HepG2 (cell line): ENCODE data around the gene SPAAR. TPM values are rescaled to one million over a fixed set of nuclear protein-coding genes. Genes with fewer than 3 reads are reported as not detected.

Experiments
- ATAC-seq: fragments of 200-7000 bp; cut with Tn5 transposase; 3 replicates; pipeline ENCODE4 v1.9.1; 2020; ENCODE audit warnings: mild to moderate bottlenecking, moderate library complexity
- BruUV-seq: library from RNA; stranded (reverse); fragments of 400-500 nt; replicated peaks from 2 replicates; lab custom pipeline; 2021; lab: Mats Ljungman, UMichigan
- CTCF ChIA-PET: fragments of 300-600 bp; formaldehyde crosslinking; extraction: SDS; loops from one replicate; lab custom pipeline; 2021; ENCODE audit warnings: low total read pairs, inconsistent platforms, low intra/inter-chr PET ratio; lab: Yijun Ruan, JAX
- POLR2A ChIA-PET: fragments of 350-600 bp; sonication (Branson Sonifier 250); formaldehyde crosslinking; loops from one replicate; lab custom pipeline; 2020; ENCODE audit warnings: antibody characterized with exemption, inconsistent platforms; lab: Yijun Ruan, JAX
- DNase-seq: peaks from one replicate; pipeline ENCODE4 v3.0.0-alpha.2; 2015; ENCODE audit warnings: low spot score
- FAIRE-seq: peaks from 3 replicates; lab custom pipeline; 2011; peaks lifted over from hg19 to GRCh38; lab: Jason Lieb, UNC
- H2AFZ ChIP-seq: one replicate; pipeline ENCODE4 v1.6.1; 2011; ENCODE audit warnings: low read length, inconsistent platforms
- H3K27ac ChIP-seq: fragments of 300-600 bp; 3 replicates; pipeline ENCODE4 v1.8.0; 2011; ENCODE audit warnings: mixed run types, mild to moderate bottlenecking, mixed read lengths, low read length, inconsistent platforms; ENCODE audit not compliant: insufficient read depth; ENCODE audit errors: extremely low read length
- H3K27me3 ChIP-seq, 2 experiments: fragments of 200-600 bp in 1 of 2; 2 replicates in 1 of 2; 3 replicates in 1 of 2; pipeline versions ENCODE4 v1.6.0 to v1.8.0; 2011; ENCODE audit warnings: low read length in 2 of 2, mild to moderate bottlenecking in 2 of 2, moderate library complexity in 2 of 2, inconsistent platforms in 1 of 2; ENCODE audit not compliant: insufficient read depth in 2 of 2, control insufficient read depth in 1 of 2
- H3K36me3 ChIP-seq, 2 experiments: fragments of 200-600 bp in 1 of 2; replicated peaks in 1 of 2; 2 replicates in 1 of 2; 3 replicates in 1 of 2; pipeline versions ENCODE4 v1.5.1 to v1.8.0; 2011; ENCODE audit warnings: low read length in 2 of 2, inconsistent platforms in 1 of 2; ENCODE audit not compliant: insufficient read depth in 2 of 2, control insufficient read depth in 1 of 2
- H3K4me1 ChIP-seq: 2 replicates; pipeline ENCODE4 v1.5.1; 2012; ENCODE audit warnings: low read length, inconsistent platforms; ENCODE audit not compliant: insufficient read depth
- H3K4me2 ChIP-seq: 2 replicates; pipeline ENCODE4 v1.6.0; 2011; ENCODE audit warnings: low read depth, low read length, inconsistent platforms
- H3K4me3 ChIP-seq, 3 experiments: fragments of 200-600 bp in 1 of 3; sonication (generic), shearing (Covaris generic) in 1 of 3; replicated peaks in 1 of 3; 2 replicates each; pipeline ENCODE4 v1.5.1; 2011 to 2016; ENCODE audit warnings: low read length in 3 of 3, inconsistent platforms in 2 of 3, low read depth in 2 of 3, mild to moderate bottlenecking in 2 of 3, control low read depth in 1 of 3, mixed read lengths in 1 of 3; ENCODE audit not compliant: insufficient read depth in 1 of 3
- H3K79me2 ChIP-seq: one replicate; pipeline ENCODE4 v1.6.1; 2011; ENCODE audit warnings: low read length, inconsistent platforms; ENCODE audit not compliant: insufficient read depth
- H3K9ac ChIP-seq: 2 replicates; pipeline ENCODE4 v1.6.0; 2011; ENCODE audit warnings: mild to moderate bottlenecking, low read depth, low read length, inconsistent platforms; ENCODE audit not compliant: insufficient read depth
- H3K9me3 ChIP-seq: 2 replicates; pipeline ENCODE4 v1.5.1; 2012; ENCODE audit warnings: mild to moderate bottlenecking, low read length
- H4K20me1 ChIP-seq: 2 replicates; pipeline ENCODE4 v1.6.0; 2011; ENCODE audit warnings: inconsistent platforms, mild to moderate bottlenecking, low read length, moderate library complexity; ENCODE audit not compliant: insufficient read depth
- FOXK1 ChIP-seq: sonication (generic); formaldehyde crosslinking; IDR thresholded peaks from 2 replicates; pipeline ENCODE4 v1.4.0; 2020; ENCODE audit warnings: low read depth, missing genetic modification reagents, borderline replicate concordance
- FOXP1 ChIP-seq, 2 experiments: fragments of 450-650 bp in 1 of 2; IDR thresholded peaks; 2 replicates each; pipeline ENCODE4 v1.6.1; 2017 to 2018; ENCODE audit warnings: antibody characterized with exemption in 1 of 2
- HNRNPL ChIP-seq: fragments of 200-400 bp; formaldehyde crosslinking; IDR thresholded peaks from 2 replicates; pipeline ENCODE4 v1.6.1; 2017; ENCODE audit warnings: mild to moderate bottlenecking, low read depth, low read length
- MTF1 ChIP-seq: sonication (generic); formaldehyde crosslinking; IDR thresholded peaks from 2 replicates; pipeline ENCODE4 v1.5.0; 2020; ENCODE audit warnings: missing genetic modification reagents
- POLR2AphosphoS5 ChIP-seq: IDR thresholded peaks from 2 replicates; pipeline ENCODE4 v1.6.1; 2012; ENCODE audit warnings: low read depth, low read length
- SALL1 ChIP-seq: sonication (generic); formaldehyde crosslinking; IDR thresholded peaks from 2 replicates; pipeline ENCODE4 v1.8.0; 2022; ENCODE audit warnings: mild to moderate bottlenecking, missing genetic modification reagents
- SMC3 ChIP-seq: IDR thresholded peaks from 2 replicates; pipeline ENCODE4 v1.6.1; 2011; ENCODE audit warnings: low read length, improper control_type of control experiment
- SPEN ChIP-seq: sonication (generic); formaldehyde crosslinking; IDR thresholded peaks from 2 replicates; pipeline ENCODE4 v1.5.1; 2020; ENCODE audit warnings: low read depth, mild to moderate bottlenecking, missing genetic modification reagents
- STAG1 ChIP-seq: sonication (generic); formaldehyde crosslinking; IDR thresholded peaks from 2 replicates; pipeline ENCODE4 v1.4.0; 2020; ENCODE audit warnings: missing genetic modification reagents
- YEATS4 ChIP-seq: sonication (generic); formaldehyde crosslinking; IDR thresholded peaks from 2 replicates; pipeline ENCODE4 v1.4.0; 2020; ENCODE audit warnings: missing genetic modification reagents, borderline replicate concordance
- ZNF232 ChIP-seq: sonication (generic); formaldehyde crosslinking; IDR thresholded peaks from 2 replicates; pipeline ENCODE4 v1.4.0; 2020; ENCODE audit warnings: missing genetic modification reagents, borderline replicate concordance
- ZNF777 ChIP-seq: sonication (generic); formaldehyde crosslinking; IDR thresholded peaks from 2 replicates; pipeline ENCODE4 v1.4.0; 2020; ENCODE audit warnings: missing genetic modification reagents
- WGBS: methylation state at CpG from one replicate; pipeline ENCODE4 v1.1.6; 2017; ENCODE audit warnings: low lambda C conversion rate; 5-methylcytosine and 5-hydroxymethylcytosine counted together
- in situ Hi-C: cut with HindIII; loops from 2 replicates; pipeline ENCODE4 v1.10.0; 2017; ENCODE audit warnings: low pct_unique_long_range_greater_than_20kb; ENCODE audit not compliant: extremely low pct_ligation_motif_present
- intact Hi-C: fragments of 100-400 bp; cut with micrococcal nuclease; formaldehyde crosslinking; loops from one replicate; pipeline ENCODE4 v1.10.0; 2022; ENCODE audit not compliant: unreplicated experiment
- polyA plus RNA-seq, 8 experiments: library from polyadenylated mRNA; depleted of rRNA in 3 of 8; stranded (reverse) in 7 of 8; unstranded in 1 of 8; fragments of >200 nt; fragmentation: Illumina TruSeq in 4 of 8; extraction: Trizol in 4 of 8; gene quantifications; 2 replicates each; pipeline versions ENCODE4 v1.2.1 to v1.2.3, GENCODE V29; 2011 to 2016; ENCODE audit warnings: low read depth in 4 of 8, missing spikeins in 1 of 8, mixed read lengths in 1 of 8; ENCODE audit not compliant: insufficient read depth in 1 of 8
- total RNA-seq, 5 experiments: library from RNA; depleted of rRNA; stranded (reverse); fragments of >200 nt; fragmentation: Illumina TruSeq; extraction: Trizol; gene quantifications; 2 replicates each; pipeline ENCODE4 v1.2.3, GENCODE V29; 2016; ENCODE audit warnings: low read depth in 1 of 5
- TF ChIP-seq, protein P1 (sequence below): sonication (generic); formaldehyde crosslinking; IDR thresholded peaks from 2 replicates; pipeline ENCODE4 v1.4.0; 2020; ENCODE audit warnings: mild to moderate bottlenecking, missing genetic modification reagents
- TF ChIP-seq, protein P2 (sequence below): IDR thresholded peaks from 2 replicates; pipeline ENCODE4 v1.6.1; 2016
- TF ChIP-seq, protein P3 (sequence below): sonication (generic); formaldehyde crosslinking; IDR thresholded peaks from 2 replicates; pipeline ENCODE4 v1.4.0; 2020; ENCODE audit warnings: missing genetic modification reagents

SPAAR gene
- total and polyA plus RNA-seq, 2 of the 13 experiments (the other 11 are each of a cell fraction or from before 2014, with no cell fraction given): 0.07 TPM; not detected in 1

DNA sequence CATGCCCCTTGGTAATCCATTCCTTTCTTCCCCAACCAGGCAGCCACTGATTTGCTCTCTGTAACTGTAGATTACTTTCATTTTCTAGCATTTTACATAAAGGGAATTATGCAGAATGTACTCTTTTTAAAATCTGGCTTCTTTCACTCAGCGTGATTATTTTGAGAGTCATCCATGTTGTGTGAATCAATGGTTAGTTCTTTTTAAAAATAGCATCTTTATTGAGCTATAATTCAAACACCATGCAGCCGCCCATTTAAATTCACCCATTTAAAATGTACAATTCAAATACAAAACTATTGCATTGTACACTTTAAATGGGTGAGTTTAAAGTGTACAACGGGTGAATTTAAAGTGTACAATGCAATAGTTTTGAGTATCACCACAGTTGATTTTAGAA is 36.8 kb upstream of the SPAAR start:
- WGBS: 18% methylated on average over 3 of the region's 3 CpGs
- TF ChIP-seq MTF1 (no peak), FOXK1 (CRISPR knock-in tag) (no peak), FOXP1 (IDR thresholded peaks at IDR 0.05) (no peak), FOXP1 (CRISPR knock-in tag; IDR thresholded peaks at IDR 0.05) (no peak), ZNF232 (CRISPR knock-in tag) (no peak), STAG1 (CRISPR knock-in tag) (no peak), YEATS4 (CRISPR knock-in tag) (no peak)

DNA sequence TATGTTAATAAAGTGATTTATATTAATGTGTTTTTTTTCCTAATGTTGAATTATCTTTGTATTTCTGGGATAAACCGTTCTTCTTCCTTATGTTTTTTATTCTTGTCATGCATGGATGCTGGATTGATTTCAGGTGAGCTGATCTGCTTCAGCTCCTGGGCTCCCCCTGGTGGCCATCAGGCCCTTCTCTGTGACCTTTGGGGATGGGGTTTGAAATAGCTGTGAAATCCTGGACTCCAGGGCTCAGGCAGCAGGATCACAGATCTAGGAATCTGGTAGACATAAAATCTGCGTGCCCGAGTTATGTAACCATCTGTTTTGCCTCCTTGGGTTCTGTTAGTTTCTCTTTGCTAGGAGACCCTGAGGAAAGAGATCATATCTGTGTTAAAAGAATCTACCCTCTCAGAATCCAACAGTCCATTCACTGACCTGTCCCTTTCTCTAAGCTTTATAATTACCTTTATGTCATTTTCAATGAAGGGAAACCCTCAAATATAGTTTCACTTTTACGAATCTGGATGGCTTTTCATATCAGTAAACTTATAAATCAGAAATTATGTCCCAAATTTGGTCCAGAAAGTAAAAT is 26.9 kb upstream of the SPAAR start:
- Histone ChIP-seq H2AFZ (no peak overlapping the region), H3K79me2 (no peaks in the 10 kb centered on the region), H3K4me3 (no peak overlapping the region), H3K9ac (no peak overlapping the region), H3K4me2 (no peak overlapping the region), H3K27ac (no peak overlapping the region), H3K9me3 (no peaks in the 10 kb centered on the region), H3K36me3 (no peaks in the 10 kb centered on the region), H3K4me1 (peaks cover 9% of the 10 kb centered on the region; the same call in 1 of the 2 replicates), H3K27me3 (no peaks in the 10 kb centered on the region), H4K20me1 (no peaks in the 10 kb centered on the region; the same call in 1 of the 2 replicates)
- intact Hi-C loops (loop anchor here (1.0 to 10.0 kb wide), 3 partner anchors 56 to 238 kb away; partner anchors contain the start of gene NPR2), in situ Hi-C loops (loop anchor here (5.0 kb wide), 2 partner anchors 55 to 95 kb away; partner anchors contain the start of genes FAM221B and TMEM8B)
- ChIA-PET CTCF (interaction anchor here (2.2 to 3.0 kb wide), 2 partner anchors 56 to 92 kb away, joined by 24 to 26 read pairs; no protein-coding TSS in a partner anchor), POLR2A (interaction anchor here (1.0 kb wide), 1 partner anchor 54 kb away, joined by 3 read pairs; the partner anchor contains the start of genes FAM221B and TMEM8B)
- peak; percentile 62 for DNase-seq
- FAIRE-seq: peak; percentile 51
- WGBS: 0% methylated on average over 4 of the region's 4 CpGs
- BruUV-seq: no TSS peak
- peak; percentile 84 for ATAC-seq
- no peak for TF ChIP-seq HNRNPL
- TF ChIP-seq, protein P1, sequence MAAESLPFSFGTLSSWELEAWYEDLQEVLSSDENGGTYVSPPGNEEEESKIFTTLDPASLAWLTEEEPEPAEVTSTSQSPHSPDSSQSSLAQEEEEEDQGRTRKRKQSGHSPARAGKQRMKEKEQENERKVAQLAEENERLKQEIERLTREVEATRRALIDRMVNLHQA (CRISPR knock-in tag): no peak
- TF ChIP-seq ZNF777 (CRISPR knock-in tag): no peak
- TF ChIP-seq SPEN (CRISPR knock-in tag): no peak
- TF ChIP-seq SALL1: peak; percentile 14; the same call in 1 of the 2 replicates
- TF ChIP-seq, protein P2, sequence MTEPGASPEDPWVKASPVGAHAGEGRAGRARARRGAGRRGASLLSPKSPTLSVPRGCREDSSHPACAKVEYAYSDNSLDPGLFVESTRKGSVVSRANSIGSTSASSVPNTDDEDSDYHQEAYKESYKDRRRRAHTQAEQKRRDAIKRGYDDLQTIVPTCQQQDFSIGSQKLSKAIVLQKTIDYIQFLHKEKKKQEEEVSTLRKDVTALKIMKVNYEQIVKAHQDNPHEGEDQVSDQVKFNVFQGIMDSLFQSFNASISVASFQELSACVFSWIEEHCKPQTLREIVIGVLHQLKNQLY (CRISPR knock-in tag): no peak
- no peak for TF ChIP-seq POLR2AphosphoS5
- TF ChIP-seq STAG1 (CRISPR knock-in tag): peak; percentile 83
- peak; percentile 95 for TF ChIP-seq SMC3
- TF ChIP-seq, protein P3, sequence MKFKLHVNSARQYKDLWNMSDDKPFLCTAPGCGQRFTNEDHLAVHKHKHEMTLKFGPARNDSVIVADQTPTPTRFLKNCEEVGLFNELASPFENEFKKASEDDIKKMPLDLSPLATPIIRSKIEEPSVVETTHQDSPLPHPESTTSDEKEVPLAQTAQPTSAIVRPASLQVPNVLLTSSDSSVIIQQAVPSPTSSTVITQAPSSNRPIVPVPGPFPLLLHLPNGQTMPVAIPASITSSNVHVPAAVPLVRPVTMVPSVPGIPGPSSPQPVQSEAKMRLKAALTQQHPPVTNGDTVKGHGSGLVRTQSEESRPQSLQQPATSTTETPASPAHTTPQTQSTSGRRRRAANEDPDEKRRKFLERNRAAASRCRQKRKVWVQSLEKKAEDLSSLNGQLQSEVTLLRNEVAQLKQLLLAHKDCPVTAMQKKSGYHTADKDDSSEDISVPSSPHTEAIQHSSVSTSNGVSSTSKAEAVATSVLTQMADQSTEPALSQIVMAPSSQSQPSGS: no peak

More for the DNA sequence above, 36.8 kb upstream of the SPAAR start:
- no peak overlapping the region for H3K4me3 ChIP-seq
- H2AFZ ChIP-seq: no peak overlapping the region
- H3K9ac ChIP-seq: no peak overlapping the region
- H3K27me3 ChIP-seq: peaks cover 0 to 9% of the 10 kb centered on the region in 2 experiments; a peak in 1 of 5 replicates
- FAIRE-seq (no peak), ATAC-seq (no peak), DNase-seq (no peak)
- no peaks in the 10 kb centered on the region for H3K36me3 ChIP-seq
- no peak overlapping the region for H3K27ac ChIP-seq
- BruUV-seq: no TSS peak
- in situ Hi-C loops (no loop called here), intact Hi-C loops (no loop called here)
- H3K4me2 ChIP-seq: no peak overlapping the region
- ChIA-PET CTCF (no interaction called here), POLR2A (no interaction called here)
- no peaks in the 10 kb centered on the region for H4K20me1 ChIP-seq
- no peaks in the 10 kb centered on the region for H3K79me2 ChIP-seq
- H3K9me3 ChIP-seq: no peaks in the 10 kb centered on the region
- H3K4me1 ChIP-seq: 0 out of 2 replicates have a peak, but pooled peaks cover 5% of the 10 kb centered on the region
